A549 treated with dexamethasone at 1 μM for 4 hours (cell line): ENCODE data around the gene SNX2. TPM values are rescaled to one million over a fixed set of nuclear protein-coding genes. Genes with fewer than 3 reads are reported as not detected.

Source experiments
- total RNA-seq: library from RNA; stranded (reverse); fragments of 200-300 nt; extraction: Qiagen RNA extraction; gene quantifications from 5 replicates; pipeline ENCODE4 v1.2.3, GENCODE V29; 2022

Gene SNX2, protein sequence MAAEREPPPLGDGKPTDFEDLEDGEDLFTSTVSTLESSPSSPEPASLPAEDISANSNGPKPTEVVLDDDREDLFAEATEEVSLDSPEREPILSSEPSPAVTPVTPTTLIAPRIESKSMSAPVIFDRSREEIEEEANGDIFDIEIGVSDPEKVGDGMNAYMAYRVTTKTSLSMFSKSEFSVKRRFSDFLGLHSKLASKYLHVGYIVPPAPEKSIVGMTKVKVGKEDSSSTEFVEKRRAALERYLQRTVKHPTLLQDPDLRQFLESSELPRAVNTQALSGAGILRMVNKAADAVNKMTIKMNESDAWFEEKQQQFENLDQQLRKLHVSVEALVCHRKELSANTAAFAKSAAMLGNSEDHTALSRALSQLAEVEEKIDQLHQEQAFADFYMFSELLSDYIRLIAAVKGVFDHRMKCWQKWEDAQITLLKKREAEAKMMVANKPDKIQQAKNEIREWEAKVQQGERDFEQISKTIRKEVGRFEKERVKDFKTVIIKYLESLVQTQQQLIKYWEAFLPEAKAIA
- 37.0 to 58.5 TPM (median 38.1 TPM) in 5 replicates for total RNA-seq

DNA sequence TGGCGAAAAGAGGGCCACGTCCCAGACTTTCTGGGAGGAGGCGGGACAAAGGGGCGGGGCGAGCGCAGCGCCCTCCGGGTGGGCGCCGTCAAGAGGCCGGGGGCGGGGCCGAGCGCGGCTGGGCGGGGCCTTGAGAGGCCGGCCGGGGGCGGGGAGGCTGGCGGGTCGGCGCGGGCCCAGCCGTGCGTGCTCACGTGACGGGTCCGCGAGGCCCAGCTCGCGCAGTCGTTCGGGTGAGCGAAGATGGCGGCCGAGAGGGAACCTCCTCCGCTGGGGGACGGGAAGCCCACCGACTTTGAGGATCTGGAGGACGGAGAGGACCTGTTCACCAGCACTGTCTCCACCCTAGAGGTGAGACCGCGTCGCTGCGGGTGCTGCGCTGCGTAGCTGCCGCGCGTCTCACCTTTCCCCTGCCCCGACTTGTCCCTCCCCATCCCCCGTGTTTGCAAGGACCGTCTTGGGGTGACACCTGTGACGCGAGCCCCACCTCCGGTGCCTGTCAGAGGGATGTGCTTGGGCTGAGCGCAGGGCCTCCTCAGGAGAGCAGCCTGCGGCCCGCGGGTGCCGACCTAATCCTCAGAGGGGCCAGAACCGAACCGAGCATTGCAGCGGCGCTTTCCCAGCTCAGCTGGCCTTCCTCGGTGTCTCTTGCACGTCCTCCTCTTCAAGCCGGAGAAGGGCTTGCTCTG lies at the start of gene SNX2:
Gene SNX2 (plus strand): TSS at position 220 of the 689 bp plus-strand sequence. CDS start 24 bp downstream, at position 244.

GRCh38 chr5:122845229-122846050 lies 70.6 kb downstream of the SNX2 start, which contains the start of gene SNX24:
SNX24 (plus strand) TSS chr5:122845613; CDS start chr5:122845634, 21 bp downstream.

Other genes starting within 250 kb of the SNX2 start
- gene SNX24, start 70.5 kb downstream of the SNX2 start, total RNA-seq: 21.2 to 23.6 TPM (median 23.3 TPM) in 5 replicates